Mesendoderm (in vitro differentiated cells): ENCODE results near the gene ABCA1.
"Not testable (repeated sequence)": the region's sequence is repeated elsewhere in the genome, so short reads cannot be mapped to it uniquely, and the experiment has no call there.

Experiments
- DNase-seq: peaks from one replicate; pipeline ENCODE4 v3.0.0; 2013
- H2AK5ac ChIP-seq: 2 replicates; pipeline ENCODE4 v1.6.1; 2013; ENCODE audit warnings: low read length, inconsistent platforms
- H2BK120ac ChIP-seq: 2 replicates; pipeline ENCODE4 v1.6.1; 2013; ENCODE audit warnings: low read depth, mild to moderate bottlenecking, low read length, moderate library complexity, mixed read lengths
- H2BK15ac ChIP-seq: replicated peaks from 2 replicates; pipeline ENCODE4 v1.6.1; 2013; ENCODE audit warnings: low read depth, mild to moderate bottlenecking, moderate library complexity
- H2BK5ac ChIP-seq: 2 replicates; pipeline ENCODE4 v1.6.1; 2013; ENCODE audit warnings: low read length, inconsistent platforms
- H3K18ac ChIP-seq: 2 replicates; pipeline ENCODE4 v1.6.1; 2013; ENCODE audit warnings: mild to moderate bottlenecking, low read length, mixed read lengths
- H3K23ac ChIP-seq: one replicate; pipeline ENCODE4 v1.6.1; 2013; ENCODE audit warnings: low read length
- H3K27ac ChIP-seq: 2 replicates; pipeline ENCODE4 v1.5.1; 2013; ENCODE audit warnings: low read depth, mild to moderate bottlenecking, inconsistent platforms, low read length, moderate library complexity
- H3K27me3 ChIP-seq: 2 replicates; pipeline ENCODE4 v1.6.1; 2013; ENCODE audit warnings: low read length, control low read depth, mild to moderate bottlenecking, inconsistent platforms; ENCODE audit not compliant: insufficient read depth, poor library complexity
- H3K36me3 ChIP-seq: 2 replicates; pipeline ENCODE4 v1.6.1; 2013; ENCODE audit warnings: low read length, inconsistent platforms; ENCODE audit not compliant: control insufficient read depth, insufficient read depth
- H3K4ac ChIP-seq: one replicate; pipeline ENCODE4 v1.6.1; 2013; ENCODE audit warnings: low read depth, mild to moderate bottlenecking, low read length, moderate library complexity
- H3K4me1 ChIP-seq: 2 replicates; pipeline ENCODE4 v1.6.1; 2013; ENCODE audit warnings: low read depth, low read length, inconsistent platforms; ENCODE audit not compliant: control insufficient read depth
- H3K4me2 ChIP-seq: 2 replicates; pipeline ENCODE4 v1.6.1; 2013; ENCODE audit warnings: low read length
- H3K4me3 ChIP-seq: 2 replicates; pipeline ENCODE4 v1.5.1; 2013; ENCODE audit warnings: mild to moderate bottlenecking, low read length
- H3K56ac ChIP-seq: one replicate; pipeline ENCODE4 v1.6.1; 2013; ENCODE audit warnings: low read length
- H3K79me1 ChIP-seq: 2 replicates; pipeline ENCODE4 v1.6.1; 2013; ENCODE audit warnings: low read length, inconsistent platforms
- H3K79me2 ChIP-seq: 2 replicates; pipeline ENCODE4 v1.6.1; 2013; ENCODE audit warnings: mild to moderate bottlenecking, low read length; ENCODE audit not compliant: control insufficient read depth, insufficient read depth
- H3K9ac ChIP-seq: 2 replicates; pipeline ENCODE4 v1.6.1; 2013; ENCODE audit warnings: low read length, inconsistent platforms
- H4K5ac ChIP-seq: one replicate; pipeline ENCODE4 v1.6.1; 2013; ENCODE audit warnings: low read length
- H4K8ac ChIP-seq: one replicate; pipeline ENCODE4 v1.6.1; 2013; ENCODE audit warnings: low read depth, mild to moderate bottlenecking, control low read depth, low read length, moderate library complexity
- WGBS: extraction: QIAGEN DNeasy Blood & Tissue Kit; methylation state at CpG from one replicate; pipeline ENCODE4 v1.1.7; 2013; ENCODE audit warnings: low lambda C conversion rate, missing lambda C conversion rate; ENCODE audit not compliant: insufficient coverage; ENCODE audit errors: extremely low coverage; 5-methylcytosine and 5-hydroxymethylcytosine counted together

The ABCA1 gene

DNA sequence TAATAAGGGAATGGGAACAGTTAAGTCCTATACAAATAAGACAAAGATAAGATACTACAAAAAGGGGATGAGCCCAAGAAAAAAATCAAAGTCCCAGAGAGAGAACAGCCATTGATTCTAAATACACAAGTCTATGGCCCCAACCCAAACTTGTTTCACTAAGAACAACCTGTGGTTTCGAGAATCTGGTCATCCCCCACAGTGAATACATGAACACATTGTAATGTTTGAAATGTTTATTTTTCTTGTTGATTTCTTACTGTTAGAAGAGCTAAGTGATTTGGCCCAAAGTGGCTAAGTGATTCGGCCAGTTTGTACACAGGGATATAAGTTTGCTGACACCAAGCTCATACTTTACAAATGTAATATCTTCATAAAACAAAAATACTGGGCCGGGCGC lies 3.3 kb upstream of the ABCA1 start:
- H4K5ac ChIP-seq = no peak overlapping the region
- no peak overlapping the region for H3K56ac ChIP-seq
- H3K4ac ChIP-seq = no peak overlapping the region
- H2BK5ac ChIP-seq = no peak overlapping the region
- H3K27ac ChIP-seq = no peak overlapping the region
- no peaks in the 10 kb centered on the region for H3K79me2 ChIP-seq
- no peak overlapping the region for H3K23ac ChIP-seq
- WGBS = no CpG with 5 or more reads among the region's 4 CpGs
- H2AK5ac ChIP-seq = no peak overlapping the region
- DNase-seq = no peak
- H2BK120ac ChIP-seq = no peak overlapping the region
- H3K4me1 ChIP-seq = peaks cover 2% of the 10 kb centered on the region
- H3K36me3 ChIP-seq = no peaks in the 10 kb centered on the region
- H3K27me3 ChIP-seq = no peaks in the 10 kb centered on the region
- no peaks in the 10 kb centered on the region for H3K79me1 ChIP-seq
- no peak overlapping the region for H3K9ac ChIP-seq
- H2BK15ac ChIP-seq = no peak overlapping the region
- H4K8ac ChIP-seq = no peak overlapping the region
- H3K18ac ChIP-seq = no peak overlapping the region
- H3K4me3 ChIP-seq = no peak overlapping the region
- no peak overlapping the region for H3K4me2 ChIP-seq

DNA sequence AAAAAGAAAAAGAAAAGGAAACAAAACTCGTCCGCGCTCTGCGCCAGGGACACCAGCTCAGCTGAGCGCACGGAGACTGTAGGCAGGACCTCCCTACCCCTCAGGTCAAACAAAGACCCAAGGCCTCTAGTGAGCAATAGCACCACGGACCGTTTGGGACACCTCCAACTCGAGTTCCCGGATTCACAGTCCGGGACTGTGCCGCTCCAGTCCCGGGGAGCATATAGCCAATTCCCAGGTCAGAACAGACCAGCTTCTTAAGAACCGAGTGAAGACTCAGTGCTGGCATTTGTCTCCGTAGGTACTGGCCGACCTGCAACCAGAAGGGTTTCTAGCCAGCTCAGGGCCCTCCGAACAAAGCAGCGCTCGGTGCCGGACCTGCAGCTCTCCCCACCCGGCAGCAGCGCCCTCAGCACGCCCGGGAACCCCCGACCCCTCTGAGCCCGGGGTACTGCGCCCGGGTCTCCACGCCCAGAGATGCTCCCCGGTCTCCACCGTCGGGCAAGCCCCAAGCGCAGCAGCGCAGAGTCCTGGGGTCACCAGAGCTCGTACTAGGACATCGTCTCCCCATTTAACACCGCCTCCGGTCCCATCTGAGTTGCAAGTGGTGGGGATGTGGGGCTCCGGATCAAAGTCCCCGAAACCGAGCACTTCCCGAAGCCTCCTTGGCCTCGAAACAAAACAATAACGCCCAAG lies 591 bp downstream of the ABCA1 start:
- H3K9ac ChIP-seq = peak overlapping the region; percentile 74
- no peak overlapping the region for H2BK5ac ChIP-seq
- H3K18ac ChIP-seq = peak overlapping the region; percentile 56
- H2BK15ac ChIP-seq = no peak overlapping the region
- no peaks in the 10 kb centered on the region for H3K4me1 ChIP-seq
- no CpG with 5 or more reads among the region's 44 CpGs for WGBS
- no peaks in the 10 kb centered on the region for H3K36me3 ChIP-seq
- H2AK5ac ChIP-seq = no peak overlapping the region
- no peak overlapping the region for H4K5ac ChIP-seq
- H2BK120ac ChIP-seq = no peak overlapping the region
- H3K79me2 ChIP-seq = no peaks in the 10 kb centered on the region
- H3K4ac ChIP-seq = no peak overlapping the region
- H3K4me3 ChIP-seq = peak overlapping the region; percentile 50
- H3K27ac ChIP-seq = peak overlapping the region; percentile 5
- peak overlapping the region; percentile 71 for H3K56ac ChIP-seq
- H3K79me1 ChIP-seq = no peaks in the 10 kb centered on the region
- H3K27me3 ChIP-seq = no peaks in the 10 kb centered on the region
- peak overlapping the region; percentile 82 for H3K4me2 ChIP-seq
- DNase-seq = peak; percentile 79
- H3K23ac ChIP-seq = no peak overlapping the region
- H4K8ac ChIP-seq = no peak overlapping the region

DNA sequence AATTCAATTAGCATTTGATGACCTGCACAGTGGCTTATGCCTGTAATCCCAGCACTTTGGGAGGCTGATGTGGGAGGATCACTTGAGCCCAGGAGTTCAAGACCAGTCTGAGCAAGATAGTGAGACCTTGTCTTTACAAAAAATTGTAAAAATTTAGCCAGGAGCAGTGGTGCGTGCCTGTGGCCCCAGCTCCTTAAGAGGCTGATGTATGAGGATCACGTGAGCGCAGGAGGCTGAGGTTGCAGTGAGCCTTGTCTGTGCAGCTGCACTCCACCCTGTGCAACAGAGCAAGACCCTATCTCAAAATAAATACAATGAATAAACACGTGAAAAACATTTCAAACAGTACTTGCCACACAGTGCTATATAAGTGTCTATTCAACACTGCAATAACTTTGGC lies 4.2 kb downstream of the ABCA1 start:
- Histone ChIP-seq H2BK5ac (no peak overlapping the region), H4K8ac (no peak overlapping the region), H3K18ac (no peak overlapping the region), H3K27me3 (no peaks in the 10 kb centered on the region), H2BK120ac (no peak overlapping the region), H3K4ac (no peak overlapping the region), H3K56ac (no peak overlapping the region), H2BK15ac (no peak overlapping the region), H3K4me2 (no peak overlapping the region), H3K27ac (no peak overlapping the region), H3K4me3 (no peak overlapping the region), H2AK5ac (no peak overlapping the region), H3K9ac (no peak overlapping the region), H3K79me2 (no peaks in the 10 kb centered on the region), H4K5ac (no peak overlapping the region), H3K4me1 (no peaks in the 10 kb centered on the region), H3K36me3 (no peaks in the 10 kb centered on the region), H3K23ac (no peak overlapping the region), H3K79me1 (no peaks in the 10 kb centered on the region)
- WGBS = no CpG with 5 or more reads among the region's 4 CpGs
- DNase-seq = no peak

DNA sequence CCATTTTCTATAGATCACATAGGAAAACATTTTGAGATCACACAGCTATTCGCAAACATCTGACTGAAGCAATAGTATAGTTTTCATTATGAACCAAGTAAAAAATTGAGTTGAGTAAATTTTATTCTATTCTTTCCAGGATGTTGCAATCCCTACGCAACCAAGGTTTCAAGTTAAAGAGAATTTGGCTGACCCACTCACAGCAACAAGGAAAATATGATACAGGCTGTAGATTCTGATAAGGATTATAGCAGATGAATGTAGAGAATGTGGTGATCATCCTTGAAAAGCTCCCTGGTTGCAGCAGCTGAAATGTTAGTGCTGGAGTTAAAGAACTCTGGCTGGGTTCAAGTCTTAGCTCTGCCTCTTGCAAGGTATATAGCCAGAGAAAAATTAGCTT lies 4.7 kb downstream of the ABCA1 start:
- Histone ChIP-seq H3K27ac (no peak overlapping the region), H2BK5ac (no peak overlapping the region), H3K9ac (no peak overlapping the region), H3K18ac (no peak overlapping the region), H3K4me3 (no peak overlapping the region), H2BK120ac (no peak overlapping the region), H2AK5ac (no peak overlapping the region), H3K23ac (no peak overlapping the region), H2BK15ac (no peak overlapping the region), H4K5ac (no peak overlapping the region), H3K56ac (no peak overlapping the region), H3K4ac (no peak overlapping the region), H3K79me2 (no peaks in the 10 kb centered on the region), H3K4me1 (no peaks in the 10 kb centered on the region), H3K79me1 (no peaks in the 10 kb centered on the region), H3K4me2 (no peak overlapping the region), H4K8ac (no peak overlapping the region), H3K36me3 (no peaks in the 10 kb centered on the region), H3K27me3 (no peaks in the 10 kb centered on the region)
- no peak for DNase-seq
- no CpG with 5 or more reads among the region's 2 CpGs for WGBS

DNA sequence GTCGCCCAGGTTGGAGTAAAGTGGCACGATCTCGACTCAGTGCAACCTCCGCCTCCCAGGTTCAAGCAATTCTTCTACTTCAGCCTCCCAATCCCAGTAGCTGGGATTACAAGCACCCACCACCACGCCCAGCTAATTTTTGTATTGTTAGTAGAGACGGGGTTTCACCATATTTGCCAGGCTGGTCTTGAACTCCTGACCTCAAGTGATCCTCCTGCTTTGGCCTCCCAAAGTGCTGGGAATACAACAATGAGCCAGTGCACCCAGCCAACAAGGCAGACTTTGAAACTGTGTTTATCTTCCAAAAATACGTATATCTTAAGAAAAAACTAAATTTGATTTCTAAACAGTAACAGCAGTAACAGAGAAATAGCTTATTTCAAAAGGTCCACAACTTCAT lies 5.2 kb downstream of the ABCA1 start:
- H3K23ac ChIP-seq, H3K56ac ChIP-seq, H3K9ac ChIP-seq, H3K18ac ChIP-seq, H4K5ac ChIP-seq, H2BK120ac ChIP-seq, H2BK5ac ChIP-seq, H3K4me2 ChIP-seq, H3K36me3 ChIP-seq, H4K8ac ChIP-seq, H2AK5ac ChIP-seq, H3K27me3 ChIP-seq, H3K4me1 ChIP-seq, H3K79me2 ChIP-seq, H3K79me1 ChIP-seq, DNase-seq, H3K27ac ChIP-seq, H3K4me3 ChIP-seq, H2BK15ac ChIP-seq: not testable (repeated sequence)
- no CpG with 5 or more reads among the region's 7 CpGs for WGBS
- H3K4ac ChIP-seq = peak overlapping the region; percentile 55
